ENCODE measurements around the gene NUMB.

Gene NUMB

GRCh38 chr14:73325063-73325462 is 133.3 kb downstream of the NUMB start:
- no peaks in the 10 kb centered on the region for H3K79me2 ChIP-seq (ENCODE audit: control insufficient read depth, insufficient read depth, low read length, poor library complexity)
- H3K4me1 ChIP-seq (ENCODE audit: control insufficient read depth in 1 of 2, insufficient read depth in 2 of 2, low read length in 2 of 2) = no peaks in the 10 kb centered on the region
- H4K12ac ChIP-seq (ENCODE audit: low read depth, low read length) = no peak overlapping the region
- H2BK120ac ChIP-seq (ENCODE audit: insufficient read depth, low read length, poor library complexity) = no peak overlapping the region
- no peaks in the 10 kb centered on the region for H3K79me1 ChIP-seq (ENCODE audit: low read length)
- H3K4me2 ChIP-seq (ENCODE audit: low read length) = no peak overlapping the region
- H3K9ac ChIP-seq (ENCODE audit: low read length) = no peak overlapping the region
- no peak overlapping the region for H3K14ac ChIP-seq (ENCODE audit: low read length)
- no peak overlapping the region for H2BK5ac ChIP-seq (ENCODE audit: low read depth, low read length, poor library complexity)
- no peaks in the 10 kb centered on the region for H3K36me3 ChIP-seq (ENCODE audit: control insufficient read depth in 1 of 2, insufficient read depth in 2 of 2, low read length in 2 of 2)
- H3K4me3 ChIP-seq (ENCODE audit: low read depth, low read length) = no peak overlapping the region
- H3K18ac ChIP-seq (ENCODE audit: low read length) = no peak overlapping the region
- H2AK5ac ChIP-seq (ENCODE audit: low read length) = no peak overlapping the region
- no CpG with 5 or more reads among the region's 1 CpG for WGBS (ENCODE audit: extremely low coverage, insufficient coverage, insufficient read length)
- H3K27ac ChIP-seq (ENCODE audit: low read depth, low read length) = no peak overlapping the region
- no peak overlapping the region for H2AFZ ChIP-seq (ENCODE audit: insufficient read depth, low read length, poor library complexity)
- no peaks in the 10 kb centered on the region for H3K27me3 ChIP-seq (ENCODE audit: insufficient read depth, low read length)
- H4K91ac ChIP-seq (ENCODE audit: low read depth, low read length) = no peak overlapping the region
- no peaks in the 10 kb centered on the region for H3K9me3 ChIP-seq (ENCODE audit: insufficient read depth, low read depth, low read length)
- DNase-seq = no peak
- H4K8ac ChIP-seq (ENCODE audit: low read depth, low read length) = no peak overlapping the region
- H3K4ac ChIP-seq (ENCODE audit: low read depth, low read length) = no peak overlapping the region
- H2BK12ac ChIP-seq (ENCODE audit: low read length) = no peak overlapping the region
- no peak overlapping the region for H3K23ac ChIP-seq (ENCODE audit: low read length)

GRCh38 chr14:73324533-73324932 is 133.8 kb downstream of the NUMB start:
- Histone ChIP-seq H3K27ac (ENCODE audit: low read depth, low read length) (no peak overlapping the region), H4K8ac (ENCODE audit: low read depth, low read length) (no peak overlapping the region), H2BK12ac (ENCODE audit: low read length) (no peak overlapping the region), H3K4me1 (ENCODE audit: control insufficient read depth in 1 of 2, insufficient read depth in 2 of 2, low read length in 2 of 2) (no peaks in the 10 kb centered on the region), H3K4me2 (ENCODE audit: low read length) (no peak overlapping the region), H3K36me3 (ENCODE audit: control insufficient read depth in 1 of 2, insufficient read depth in 2 of 2, low read length in 2 of 2) (no peaks in the 10 kb centered on the region), H3K4me3 (ENCODE audit: low read depth, low read length) (no peak overlapping the region), H2AFZ (ENCODE audit: insufficient read depth, low read length, poor library complexity) (no peak overlapping the region), H3K9me3 (ENCODE audit: insufficient read depth, low read depth, low read length) (no peaks in the 10 kb centered on the region), H3K27me3 (ENCODE audit: insufficient read depth, low read length) (no peaks in the 10 kb centered on the region), H2BK120ac (ENCODE audit: insufficient read depth, low read length, poor library complexity) (no peak overlapping the region), H3K4ac (ENCODE audit: low read depth, low read length) (no peak overlapping the region), H2BK5ac (ENCODE audit: low read depth, low read length, poor library complexity) (no peak overlapping the region), H3K14ac (ENCODE audit: low read length) (no peak overlapping the region), H4K91ac (ENCODE audit: low read depth, low read length) (no peak overlapping the region), H4K12ac (ENCODE audit: low read depth, low read length) (no peak overlapping the region), H3K23ac (ENCODE audit: low read length) (no peak overlapping the region), H3K9ac (ENCODE audit: low read length) (no peak overlapping the region), H3K79me2 (ENCODE audit: control insufficient read depth, insufficient read depth, low read length, poor library complexity) (no peaks in the 10 kb centered on the region), H3K18ac (ENCODE audit: low read length) (no peak overlapping the region), H2AK5ac (ENCODE audit: low read length) (no peak overlapping the region), H3K79me1 (ENCODE audit: low read length) (no peaks in the 10 kb centered on the region)
- no CpG with 5 or more reads among the region's 1 CpG for WGBS (ENCODE audit: extremely low coverage, insufficient coverage, insufficient read length)
- no peak for DNase-seq

- H2AFZ ChIP-seq (ENCODE audit: insufficient read depth, low read length, poor library complexity) = no peak overlapping the region
- H3K9ac ChIP-seq (ENCODE audit: low read length) = no peak overlapping the region
- WGBS (ENCODE audit: extremely low coverage, insufficient coverage, insufficient read length) = no CpG with 5 or more reads among the region's 3 CpGs
- no peaks in the 10 kb centered on the region for H3K79me2 ChIP-seq (ENCODE audit: control insufficient read depth, insufficient read depth, low read length, poor library complexity)
- peaks cover 0 to under 1% of the 10 kb centered on the region in 2 experiments for H3K36me3 ChIP-seq (ENCODE audit: control insufficient read depth in 1 of 2, insufficient read depth in 2 of 2, low read length in 2 of 2)
- no peaks in the 10 kb centered on the region for H3K4me1 ChIP-seq (ENCODE audit: control insufficient read depth in 1 of 2, insufficient read depth in 2 of 2, low read length in 2 of 2)
- H2BK120ac ChIP-seq (ENCODE audit: insufficient read depth, low read length, poor library complexity) = no peak overlapping the region
- H3K18ac ChIP-seq (ENCODE audit: low read length) = no peak overlapping the region
- H3K23ac ChIP-seq (ENCODE audit: low read length) = no peak overlapping the region
- H2BK12ac ChIP-seq (ENCODE audit: low read length) = no peak overlapping the region
- H3K4ac ChIP-seq (ENCODE audit: low read depth, low read length) = no peak overlapping the region
- H4K8ac ChIP-seq (ENCODE audit: low read depth, low read length) = no peak overlapping the region
- no peak for DNase-seq
- no peak overlapping the region for H3K27ac ChIP-seq (ENCODE audit: low read depth, low read length)
- no peak overlapping the region for H3K14ac ChIP-seq (ENCODE audit: low read length)
- no peaks in the 10 kb centered on the region for H3K9me3 ChIP-seq (ENCODE audit: insufficient read depth, low read depth, low read length)
- no peak overlapping the region for H4K91ac ChIP-seq (ENCODE audit: low read depth, low read length)
- H3K4me2 ChIP-seq (ENCODE audit: low read length) = no peak overlapping the region
- no peaks in the 10 kb centered on the region for H3K27me3 ChIP-seq (ENCODE audit: insufficient read depth, low read length)
- H2BK5ac ChIP-seq (ENCODE audit: low read depth, low read length, poor library complexity) = no peak overlapping the region
- no peak overlapping the region for H3K4me3 ChIP-seq (ENCODE audit: low read depth, low read length)
- no peak overlapping the region for H4K12ac ChIP-seq (ENCODE audit: low read depth, low read length)
- H2AK5ac ChIP-seq (ENCODE audit: low read length) = no peak overlapping the region
- no peaks in the 10 kb centered on the region for H3K79me1 ChIP-seq (ENCODE audit: low read length)
Observed at GRCh38 chr14:73323896-73324399, 134.4 kb downstream of the NUMB start.

- WGBS (ENCODE audit: extremely low coverage, insufficient coverage, insufficient read length) = no CpG with 5 or more reads among the region's 4 CpGs
- H3K36me3 ChIP-seq (ENCODE audit: control insufficient read depth in 1 of 2, insufficient read depth in 2 of 2, low read length in 2 of 2) = no peaks in the 10 kb centered on the region
Observed at GRCh38 chr14:73313151-73313550, 145.2 kb downstream of the NUMB start.

More at GRCh38 chr14:73313151-73313550, 145.2 kb downstream of the NUMB start:
- Histone ChIP-seq H3K4ac (ENCODE audit: low read depth, low read length) (no peak overlapping the region), H2BK12ac (ENCODE audit: low read length) (no peak overlapping the region), H3K9ac (ENCODE audit: low read length) (no peak overlapping the region), H3K79me2 (ENCODE audit: control insufficient read depth, insufficient read depth, low read length, poor library complexity) (no peaks in the 10 kb centered on the region), H3K18ac (ENCODE audit: low read length) (no peak overlapping the region), H3K27ac (ENCODE audit: low read depth, low read length) (no peak overlapping the region), H2AFZ (ENCODE audit: insufficient read depth, low read length, poor library complexity) (no peak overlapping the region), H3K9me3 (ENCODE audit: insufficient read depth, low read depth, low read length) (no peaks in the 10 kb centered on the region), H4K91ac (ENCODE audit: low read depth, low read length) (no peak overlapping the region), H3K4me1 (ENCODE audit: control insufficient read depth in 1 of 2, insufficient read depth in 2 of 2, low read length in 2 of 2) (peaks cover 0 to 1% of the 10 kb centered on the region in 2 experiments), H3K79me1 (ENCODE audit: low read length) (no peaks in the 10 kb centered on the region), H2AK5ac (ENCODE audit: low read length) (no peak overlapping the region), H4K8ac (ENCODE audit: low read depth, low read length) (no peak overlapping the region), H3K27me3 (ENCODE audit: insufficient read depth, low read length) (no peaks in the 10 kb centered on the region), H4K12ac (ENCODE audit: low read depth, low read length) (no peak overlapping the region), H2BK120ac (ENCODE audit: insufficient read depth, low read length, poor library complexity) (no peak overlapping the region), H3K4me3 (ENCODE audit: low read depth, low read length) (no peak overlapping the region), H2BK5ac (ENCODE audit: low read depth, low read length, poor library complexity) (no peak overlapping the region), H3K4me2 (ENCODE audit: low read length) (no peak overlapping the region), H3K23ac (ENCODE audit: low read length) (no peak overlapping the region), H3K14ac (ENCODE audit: low read length) (no peak overlapping the region)
- DNase-seq = no peak
